HL-60 (cell line): ENCODE measurements around the gene MYL2.

Experiments used
- CTCF ChIP-seq: IDR thresholded peaks from one replicate; pipeline ENCODE4 v1.5.1; 2011; ENCODE audit warnings: low read length, control low read depth, inconsistent platforms; ENCODE audit not compliant: insufficient read depth
- POLR2AphosphoS5 ChIP-seq: IDR thresholded peaks from 2 replicates; pipeline ENCODE4 v1.6.1; 2012; ENCODE audit warnings: low read depth

- TF ChIP-seq POLR2AphosphoS5 = no peak
- no peak for TF ChIP-seq CTCF
Observed at GRCh38 chr12:110906985-110907384, 13.4 kb downstream of the MYL2 start.
